ENCODE results near the gene GAS2L2.
"Not testable (repeated sequence)": the region's sequence is repeated elsewhere in the genome, so short reads cannot be mapped to it uniquely, and the experiment has no call there.

Gene GAS2L2

DNA sequence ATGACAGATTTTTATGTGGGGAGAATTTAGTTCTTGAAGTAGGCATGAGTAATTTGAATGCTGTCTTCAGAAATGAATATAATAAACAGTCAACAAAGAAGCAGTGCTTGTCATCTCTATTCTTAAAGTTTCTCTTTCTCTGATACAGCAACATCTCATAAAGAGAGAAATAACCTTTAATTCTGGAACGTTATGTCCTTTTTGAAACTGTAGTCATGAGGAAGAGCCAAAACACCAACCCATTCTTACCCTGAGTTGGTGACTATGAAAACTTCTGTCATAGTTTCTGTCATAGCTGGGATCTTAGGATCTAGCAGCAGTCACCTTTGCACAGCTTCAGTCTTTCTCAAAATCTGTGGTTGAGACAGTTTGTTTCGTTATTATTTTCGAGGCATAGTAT lies 36.9 kb downstream of the GAS2L2 start:
- Histone ChIP-seq H3K4me1 (ENCODE audit: control insufficient read depth, insufficient read depth, low read length) (no peaks in the 10 kb centered on the region), H3K36me3 (ENCODE audit: control insufficient read depth, insufficient read depth, low read length) (no peaks in the 10 kb centered on the region), H3K27ac (ENCODE audit: low read length) (no peak overlapping the region), H3K9me3 (ENCODE audit: control insufficient read depth, insufficient read depth, low read length) (no peaks in the 10 kb centered on the region), H3K27me3 (ENCODE audit: control insufficient read depth, insufficient read depth, low read length) (no peaks in the 10 kb centered on the region), H3K4me3 (ENCODE audit: low read length) (no peak overlapping the region)
- DNase-seq (ENCODE audit: low read depth, low spot score) = no peak
- WGBS (ENCODE audit: insufficient coverage, insufficient read length) = no CpG with 5 or more reads among the region's 3 CpGs

DNA sequence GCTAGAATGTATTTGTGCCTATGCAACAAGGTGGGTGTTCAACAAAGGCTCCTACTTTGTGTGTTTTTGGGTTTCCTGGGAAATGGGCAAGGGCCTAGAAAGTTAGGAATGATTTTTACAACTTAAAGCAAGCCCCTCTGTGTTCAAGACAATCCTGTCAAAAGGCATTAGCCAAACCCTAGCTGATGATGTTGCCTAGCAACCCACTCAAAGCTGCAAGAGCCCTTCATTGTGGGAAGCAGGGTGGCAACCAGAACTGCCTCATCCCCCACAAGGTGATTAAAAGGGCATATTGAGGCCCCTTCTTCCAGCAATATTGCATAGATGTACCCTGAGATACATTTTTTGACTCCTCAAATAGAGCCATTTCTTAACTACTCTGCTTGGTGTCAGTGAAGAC lies 37.6 kb downstream of the GAS2L2 start:
- Histone ChIP-seq H3K36me3 (ENCODE audit: control insufficient read depth, insufficient read depth, low read length) (0 out of 2 replicates have a peak, but pooled peaks cover 2% of the 10 kb centered on the region), H3K27ac (ENCODE audit: low read length) (no peak overlapping the region), H3K4me1 (ENCODE audit: control insufficient read depth, insufficient read depth, low read length) (no peaks in the 10 kb centered on the region), H3K27me3 (ENCODE audit: control insufficient read depth, insufficient read depth, low read length) (no peaks in the 10 kb centered on the region), H3K4me3 (ENCODE audit: low read length) (no peak overlapping the region), H3K9me3 (ENCODE audit: control insufficient read depth, insufficient read depth, low read length) (no peaks in the 10 kb centered on the region)
- no peak for DNase-seq (ENCODE audit: low read depth, low spot score)

DNA sequence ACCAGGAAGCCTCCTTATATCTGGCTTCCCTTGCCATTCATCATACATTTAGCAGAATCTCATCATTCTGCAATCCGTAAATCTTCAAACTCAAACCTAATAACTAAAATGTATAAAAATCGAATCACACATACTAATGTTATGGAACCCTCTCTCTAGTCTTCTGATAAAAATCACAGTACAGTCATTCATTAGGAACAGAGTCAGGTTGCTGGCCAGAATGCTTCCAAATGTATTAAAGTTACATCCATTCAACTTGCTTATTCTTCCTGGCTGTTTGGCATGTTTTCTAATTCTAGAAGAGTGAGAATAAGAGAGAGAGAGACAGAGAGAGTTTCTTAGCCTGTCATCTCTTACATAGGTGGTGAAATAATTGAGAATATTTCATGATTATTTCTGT lies 38.1 kb downstream of the GAS2L2 start:
- no peak overlapping the region for H3K4me3 ChIP-seq (ENCODE audit: low read length)
- no peak for DNase-seq (ENCODE audit: low read depth, low spot score)
- no peaks in the 10 kb centered on the region for H3K9me3 ChIP-seq (ENCODE audit: control insufficient read depth, insufficient read depth, low read length)
- WGBS (ENCODE audit: insufficient coverage, insufficient read length) = 100% methylated on average over 2 of the region's 2 CpGs
- H3K36me3 ChIP-seq (ENCODE audit: control insufficient read depth, insufficient read depth, low read length) = 0 out of 2 replicates have a peak, but pooled peaks cover 2% of the 10 kb centered on the region
- H3K4me1 ChIP-seq (ENCODE audit: control insufficient read depth, insufficient read depth, low read length) = no peaks in the 10 kb centered on the region
- no peak overlapping the region for H3K27ac ChIP-seq (ENCODE audit: low read length)
- H3K27me3 ChIP-seq (ENCODE audit: control insufficient read depth, insufficient read depth, low read length) = no peaks in the 10 kb centered on the region

DNA sequence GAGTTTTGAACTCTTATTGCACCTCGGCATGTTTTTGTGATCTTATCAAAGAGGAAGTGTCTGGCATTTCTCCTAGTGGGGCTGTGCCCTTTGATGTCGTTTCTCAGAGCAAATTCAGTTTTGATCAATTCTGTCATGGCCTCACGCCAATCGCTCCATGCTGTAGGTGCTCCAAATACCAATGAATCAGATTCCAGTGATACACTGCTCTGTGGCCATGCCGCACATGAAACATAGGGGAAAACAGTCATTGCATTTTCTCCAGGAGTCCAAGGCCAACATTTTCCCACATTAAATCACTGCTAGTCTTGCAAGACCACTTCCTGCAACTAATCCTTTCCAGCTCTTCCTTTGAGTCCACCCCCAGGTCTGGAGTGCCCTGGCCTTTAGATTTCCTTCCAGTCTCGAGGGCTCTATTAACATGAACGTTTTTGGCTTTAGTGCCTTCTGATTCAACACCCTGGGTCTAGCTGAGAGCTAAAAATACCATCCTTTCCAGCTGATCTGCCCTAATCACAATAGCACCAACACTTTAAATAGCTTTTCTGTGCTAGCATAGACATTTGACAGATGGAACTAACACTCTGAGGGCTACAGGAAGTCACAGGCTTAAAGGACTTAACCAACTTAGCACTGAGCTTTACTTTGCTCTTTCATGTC lies 39.8 kb downstream of the GAS2L2 start:
- H3K9me3 ChIP-seq (ENCODE audit: control insufficient read depth, insufficient read depth, low read length) = no peaks in the 10 kb centered on the region
- H3K36me3 ChIP-seq (ENCODE audit: control insufficient read depth, insufficient read depth, low read length) = 0 out of 2 replicates have a peak, but pooled peaks cover 2% of the 10 kb centered on the region
- no peaks in the 10 kb centered on the region for H3K4me1 ChIP-seq (ENCODE audit: control insufficient read depth, insufficient read depth, low read length)
- no peak for DNase-seq (ENCODE audit: low read depth, low spot score)
- no CpG with 5 or more reads among the region's 7 CpGs for WGBS (ENCODE audit: insufficient coverage, insufficient read length)
- H3K27ac ChIP-seq (ENCODE audit: low read length) = no peak overlapping the region
- no peaks in the 10 kb centered on the region for H3K27me3 ChIP-seq (ENCODE audit: control insufficient read depth, insufficient read depth, low read length)
- no peak overlapping the region for H3K4me3 ChIP-seq (ENCODE audit: low read length)

DNA sequence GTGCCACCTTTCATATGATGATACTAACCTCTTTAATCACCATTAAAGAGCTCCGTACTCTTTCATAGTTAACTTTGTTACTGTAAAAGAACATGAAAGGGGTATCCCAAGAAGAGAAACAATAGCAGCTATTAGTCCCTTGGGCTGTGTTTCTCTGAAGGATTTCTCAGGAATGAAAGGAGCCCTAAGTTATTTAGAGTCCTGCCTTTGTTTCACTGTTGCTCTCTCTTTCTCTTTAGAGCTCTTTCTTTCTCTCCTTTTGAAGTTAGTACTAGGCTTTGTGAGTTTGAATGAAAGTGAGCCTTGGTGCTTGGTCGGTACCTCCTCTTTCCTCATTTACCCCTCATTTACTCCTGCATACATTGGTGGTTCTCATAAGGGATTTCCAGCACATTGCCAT lies 42.1 kb downstream of the GAS2L2 start:
- no CpG with 5 or more reads among the region's 2 CpGs for WGBS (ENCODE audit: insufficient coverage, insufficient read length)
- 0 out of 2 replicates have a peak, but pooled peaks cover 2% of the 10 kb centered on the region for H3K36me3 ChIP-seq (ENCODE audit: control insufficient read depth, insufficient read depth, low read length)

DNA sequence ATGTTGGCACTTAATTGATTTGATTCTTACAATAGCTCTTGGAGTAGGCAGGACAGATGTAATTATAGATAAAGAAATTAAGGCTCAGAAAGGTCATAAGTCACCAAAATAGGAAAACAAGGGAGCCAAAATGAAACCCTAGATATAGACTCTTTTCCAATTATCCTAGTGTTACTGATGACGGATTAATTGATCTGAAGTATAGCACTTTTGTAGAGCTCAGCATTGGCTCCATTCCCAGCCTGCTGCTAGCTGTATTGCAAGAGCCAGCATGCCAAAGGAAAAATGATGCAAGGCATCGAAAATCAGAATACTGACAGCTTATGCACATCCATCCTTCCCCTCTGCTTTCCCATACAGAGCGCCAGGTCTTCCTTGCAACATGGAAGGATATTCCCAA lies 43.2 kb downstream of the GAS2L2 start:
- H3K36me3 ChIP-seq (ENCODE audit: control insufficient read depth, insufficient read depth, low read length) = 0 out of 2 replicates have a peak, but pooled peaks cover 2% of the 10 kb centered on the region
- H3K4me3 ChIP-seq (ENCODE audit: low read length) = no peak overlapping the region
- no peak for DNase-seq (ENCODE audit: low read depth, low spot score)
- no peak overlapping the region for H3K27ac ChIP-seq (ENCODE audit: low read length)
- H3K4me1 ChIP-seq (ENCODE audit: control insufficient read depth, insufficient read depth, low read length) = no peaks in the 10 kb centered on the region
- H3K9me3 ChIP-seq (ENCODE audit: control insufficient read depth, insufficient read depth, low read length) = no peaks in the 10 kb centered on the region
- WGBS (ENCODE audit: insufficient coverage, insufficient read length) = no CpG with 5 or more reads among the region's 3 CpGs
- H3K27me3 ChIP-seq (ENCODE audit: control insufficient read depth, insufficient read depth, low read length) = no peaks in the 10 kb centered on the region

More for the DNA sequence above, 42.1 kb downstream of the GAS2L2 start:
- Histone ChIP-seq H3K4me1 (ENCODE audit: control insufficient read depth, insufficient read depth, low read length) (no peaks in the 10 kb centered on the region), H3K9me3 (ENCODE audit: control insufficient read depth, insufficient read depth, low read length) (no peaks in the 10 kb centered on the region), H3K4me3 (ENCODE audit: low read length) (no peak overlapping the region), H3K27ac (ENCODE audit: low read length) (no peak overlapping the region), H3K27me3 (ENCODE audit: control insufficient read depth, insufficient read depth, low read length) (no peaks in the 10 kb centered on the region)
- DNase-seq (ENCODE audit: low read depth, low spot score) = no peak

DNA sequence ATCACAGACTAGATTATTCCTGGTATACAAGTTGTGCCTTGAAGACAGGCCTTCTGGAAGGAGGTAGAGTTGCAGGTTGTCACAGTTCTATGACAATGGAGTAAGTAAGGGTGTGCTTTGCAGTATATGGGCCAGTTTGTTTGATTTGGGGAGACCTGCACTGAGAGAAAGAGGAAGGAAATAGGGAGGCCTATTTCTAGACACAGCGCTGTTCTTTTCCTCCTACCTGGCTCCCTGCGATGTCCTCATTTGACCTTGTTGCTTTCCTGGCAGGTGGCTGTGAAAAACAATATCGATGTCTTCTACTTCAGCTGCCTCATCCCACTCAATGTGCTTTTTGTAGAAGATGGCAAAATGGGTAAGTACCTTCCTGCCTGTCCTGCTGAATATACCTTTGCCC lies 44.1 kb downstream of the GAS2L2 start:
- Histone ChIP-seq H3K27ac (ENCODE audit: low read length) (no peak overlapping the region), H3K36me3 (ENCODE audit: control insufficient read depth, insufficient read depth, low read length) (0 out of 2 replicates have a peak, but pooled peaks cover 2% of the 10 kb centered on the region), H3K4me1 (ENCODE audit: control insufficient read depth, insufficient read depth, low read length) (no peaks in the 10 kb centered on the region), H3K27me3 (ENCODE audit: control insufficient read depth, insufficient read depth, low read length) (no peaks in the 10 kb centered on the region), H3K4me3 (ENCODE audit: low read length) (no peak overlapping the region), H3K9me3 (ENCODE audit: control insufficient read depth, insufficient read depth, low read length) (no peaks in the 10 kb centered on the region)
- no CpG with 5 or more reads among the region's 3 CpGs for WGBS (ENCODE audit: insufficient coverage, insufficient read length)
- no peak for DNase-seq (ENCODE audit: low read depth, low spot score)

DNA sequence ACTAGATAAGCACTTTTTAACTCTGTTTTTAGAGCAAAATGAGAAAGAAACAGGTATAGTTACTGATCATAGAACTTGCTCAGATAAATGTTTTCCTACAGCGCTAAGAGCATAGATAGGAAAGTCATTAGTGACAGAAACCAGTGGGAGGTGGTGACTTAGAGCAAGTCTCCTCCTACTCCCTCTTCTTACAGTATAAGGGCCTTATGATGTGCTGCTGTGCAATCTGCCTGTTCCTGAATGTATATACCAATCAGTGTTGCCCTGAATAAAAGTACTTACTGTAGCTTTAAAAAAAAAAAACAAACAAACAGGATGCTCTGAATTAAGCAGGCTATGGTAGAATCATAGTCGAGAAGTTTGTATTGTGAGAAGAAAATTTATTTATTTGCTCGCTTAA lies 44.9 kb downstream of the GAS2L2 start:
- Histone ChIP-seq H3K27ac (ENCODE audit: low read length) (no peak overlapping the region), H3K9me3 (ENCODE audit: control insufficient read depth, insufficient read depth, low read length) (no peaks in the 10 kb centered on the region), H3K4me3 (ENCODE audit: low read length) (no peak overlapping the region), H3K27me3 (ENCODE audit: control insufficient read depth, insufficient read depth, low read length) (no peaks in the 10 kb centered on the region), H3K36me3 (ENCODE audit: control insufficient read depth, insufficient read depth, low read length) (0 out of 2 replicates have a peak, but pooled peaks cover 2% of the 10 kb centered on the region), H3K4me1 (ENCODE audit: control insufficient read depth, insufficient read depth, low read length) (no peaks in the 10 kb centered on the region)
- 100% methylated on average over 2 of the region's 3 CpGs for WGBS (ENCODE audit: insufficient coverage, insufficient read length)
- no peak for DNase-seq (ENCODE audit: low read depth, low spot score)

DNA sequence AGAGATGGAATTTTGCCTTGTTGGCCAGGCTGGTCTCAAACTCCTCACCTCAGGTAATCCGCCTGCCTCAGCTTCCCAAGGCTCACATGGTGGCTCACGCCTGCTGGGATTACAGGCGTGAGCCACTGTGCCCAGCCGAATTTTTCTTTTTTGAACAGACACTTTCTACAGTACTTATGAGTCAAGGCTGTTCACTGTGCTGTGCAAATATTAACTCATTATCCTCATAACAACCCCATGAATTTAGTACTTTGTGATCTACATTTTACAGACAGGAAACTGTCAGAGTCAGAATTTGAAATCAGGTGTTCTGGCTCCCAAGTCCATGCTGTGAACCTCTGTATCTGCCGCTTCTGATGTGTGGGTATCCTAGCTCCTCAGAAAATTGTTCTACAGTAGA lies 47.3 kb downstream of the GAS2L2 start:
- WGBS (ENCODE audit: insufficient coverage, insufficient read length) = no CpG with 5 or more reads among the region's 5 CpGs
- no peaks in the 10 kb centered on the region for H3K4me1 ChIP-seq (ENCODE audit: control insufficient read depth, insufficient read depth, low read length)
- no peaks in the 10 kb centered on the region for H3K27me3 ChIP-seq (ENCODE audit: control insufficient read depth, insufficient read depth, low read length)
- H3K27ac ChIP-seq (ENCODE audit: low read length) = no peak overlapping the region
- no peak overlapping the region for H3K4me3 ChIP-seq (ENCODE audit: low read length)
- 0 out of 2 replicates have a peak, but pooled peaks cover 1% of the 10 kb centered on the region for H3K36me3 ChIP-seq (ENCODE audit: control insufficient read depth, insufficient read depth, low read length)
- H3K9me3 ChIP-seq (ENCODE audit: control insufficient read depth, insufficient read depth, low read length) = no peaks in the 10 kb centered on the region
- DNase-seq (ENCODE audit: low read depth, low spot score) = no peak

DNA sequence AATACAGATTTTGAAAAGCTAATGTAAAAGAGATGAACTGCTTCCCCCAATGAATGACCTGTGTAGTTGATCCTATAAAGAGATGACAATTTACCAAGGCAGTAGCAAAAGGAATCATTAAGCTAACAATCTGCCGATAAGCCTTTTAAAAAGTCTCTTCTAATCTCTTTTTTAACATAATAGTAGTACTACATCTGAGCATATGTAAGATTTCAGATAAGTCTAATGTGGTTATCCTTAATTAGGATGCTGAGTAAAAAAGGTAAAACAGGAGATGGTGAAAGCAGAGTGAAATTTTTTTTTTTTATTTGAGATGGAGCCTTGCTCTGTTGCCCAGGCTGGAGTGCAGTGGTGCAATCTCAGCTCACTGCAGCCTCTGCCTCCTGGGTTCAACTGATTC lies 47.8 kb downstream of the GAS2L2 start:
- no peaks in the 10 kb centered on the region for H3K27me3 ChIP-seq (ENCODE audit: control insufficient read depth, insufficient read depth, low read length)
- H3K4me1 ChIP-seq (ENCODE audit: control insufficient read depth, insufficient read depth, low read length) = no peaks in the 10 kb centered on the region
- no peaks in the 10 kb centered on the region for H3K9me3 ChIP-seq (ENCODE audit: control insufficient read depth, insufficient read depth, low read length)
- H3K27ac ChIP-seq (ENCODE audit: low read length) = no peak overlapping the region
- no CpG with 5 or more reads among the region's 1 CpG for whole genome bisulfite sequencing (ENCODE audit: insufficient coverage, insufficient read length)
- H3K36me3 ChIP-seq (ENCODE audit: control insufficient read depth, insufficient read depth, low read length) = no peaks in the 10 kb centered on the region
- no peak for DNase-seq (ENCODE audit: low read depth, low spot score)
- H3K4me3 ChIP-seq (ENCODE audit: low read length) = no peak overlapping the region

DNA sequence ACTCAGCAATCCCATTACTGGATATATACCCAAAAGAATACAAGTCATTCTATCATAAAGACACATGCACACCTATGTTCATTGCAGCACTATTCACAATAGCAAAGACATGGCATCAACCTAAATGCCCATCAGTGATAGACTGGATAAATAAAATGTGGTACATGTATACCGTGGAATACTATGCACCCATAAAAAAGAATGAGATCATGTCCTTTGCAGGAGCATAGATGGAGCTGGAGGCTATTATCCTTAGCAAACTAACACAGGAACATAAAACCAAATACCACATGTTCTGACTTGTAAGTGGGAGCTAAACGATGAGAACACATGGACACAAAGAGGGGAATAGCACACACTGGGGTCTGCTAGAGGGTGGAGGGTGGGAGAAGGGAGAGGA lies 49.7 kb downstream of the GAS2L2 start:
- not testable (repeated sequence) for H3K27ac ChIP-seq (ENCODE audit: low read length); H3K36me3 ChIP-seq (ENCODE audit: control insufficient read depth, insufficient read depth, low read length); H3K4me3 ChIP-seq (ENCODE audit: low read length); DNase-seq (ENCODE audit: low read depth, low spot score); H3K9me3 ChIP-seq (ENCODE audit: control insufficient read depth, insufficient read depth, low read length); H3K27me3 ChIP-seq (ENCODE audit: control insufficient read depth, insufficient read depth, low read length); H3K4me1 ChIP-seq (ENCODE audit: control insufficient read depth, insufficient read depth, low read length)
- WGBS (ENCODE audit: insufficient coverage, insufficient read length) = no CpG with 5 or more reads among the region's 2 CpGs

All from iPS DF 6.9 (cell line).